ENCODE data around the gene LRRC8E.

- TF ChIP-seq POLR2A (IDR thresholded peaks at IDR 0.05), result peak; percentile 30
- TF ChIP-seq, protein P1, sequence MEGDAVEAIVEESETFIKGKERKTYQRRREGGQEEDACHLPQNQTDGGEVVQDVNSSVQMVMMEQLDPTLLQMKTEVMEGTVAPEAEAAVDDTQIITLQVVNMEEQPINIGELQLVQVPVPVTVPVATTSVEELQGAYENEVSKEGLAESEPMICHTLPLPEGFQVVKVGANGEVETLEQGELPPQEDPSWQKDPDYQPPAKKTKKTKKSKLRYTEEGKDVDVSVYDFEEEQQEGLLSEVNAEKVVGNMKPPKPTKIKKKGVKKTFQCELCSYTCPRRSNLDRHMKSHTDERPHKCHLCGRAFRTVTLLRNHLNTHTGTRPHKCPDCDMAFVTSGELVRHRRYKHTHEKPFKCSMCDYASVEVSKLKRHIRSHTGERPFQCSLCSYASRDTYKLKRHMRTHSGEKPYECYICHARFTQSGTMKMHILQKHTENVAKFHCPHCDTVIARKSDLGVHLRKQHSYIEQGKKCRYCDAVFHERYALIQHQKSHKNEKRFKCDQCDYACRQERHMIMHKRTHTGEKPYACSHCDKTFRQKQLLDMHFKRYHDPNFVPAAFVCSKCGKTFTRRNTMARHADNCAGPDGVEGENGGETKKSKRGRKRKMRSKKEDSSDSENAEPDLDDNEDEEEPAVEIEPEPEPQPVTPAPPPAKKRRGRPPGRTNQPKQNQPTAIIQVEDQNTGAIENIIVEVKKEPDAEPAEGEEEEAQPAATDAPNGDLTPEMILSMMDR (IDR thresholded peaks at IDR 0.05), result no peak
Measured at GRCh38 chr19:7888145-7888825, at the start of gene LRRC8E.
